ENCODE measurements around the gene PLPPR1. TPM values are rescaled to one million over a fixed set of nuclear protein-coding genes. Genes with fewer than 3 reads are reported as not detected.
"Not testable (repeated sequence)": the region's sequence is repeated elsewhere in the genome, so short reads cannot be mapped to it uniquely, and the experiment has no call there.

The PLPPR1 gene
- total RNA-seq, 2 experiments from 2014 or later: not detected

GRCh38 chr9:101315112-101315450 is 286.6 kb downstream of the PLPPR1 start:
- Mint-ChIP-seq H3K27me3 (peaks cover 12% of the 10 kb centered on the region), H3K9me3 (ENCODE audit: low read depth) (no peaks in the 10 kb centered on the region), H3K4me1 (no peaks in the 10 kb centered on the region), H3K36me3 (no peaks in the 10 kb centered on the region), H3K27ac (no peak overlapping the region), H3K4me3 (no peak overlapping the region)
- no peak for DNase-seq
- no peak for ATAC-seq
- CTCF ChIA-PET: no interaction called here

- H3K9me3 Mint-ChIP-seq (ENCODE audit: low read depth): no peaks in the 10 kb centered on the region
- CTCF ChIA-PET: no interaction called here
- DNase-seq: no peak
- ATAC-seq: no peak
- H3K36me3 Mint-ChIP-seq: no peaks in the 10 kb centered on the region
- no peaks in the 10 kb centered on the region for H3K4me1 Mint-ChIP-seq
- no peak overlapping the region for H3K4me3 Mint-ChIP-seq
- H3K27ac Mint-ChIP-seq: no peak overlapping the region
- peaks cover 11% of the 10 kb centered on the region for H3K27me3 Mint-ChIP-seq
Measured at GRCh38 chr9:101317735-101318134, 289.2 kb downstream of the PLPPR1 start.

GRCh38 chr9:101323129-101323528 is 294.6 kb downstream of the PLPPR1 start:
- no peak overlapping the region for H3K27ac Mint-ChIP-seq
- no peak for DNase-seq
- no peak overlapping the region for H3K4me3 Mint-ChIP-seq
- CTCF ChIA-PET: interaction anchor here (2.0 kb wide), 1 partner anchor 11 kb away, joined by 8 read pairs; no protein-coding TSS in a partner anchor
- no peak for ATAC-seq
- no peaks in the 10 kb centered on the region for H3K9me3 Mint-ChIP-seq (ENCODE audit: low read depth)
- H3K27me3 Mint-ChIP-seq: peaks cover 2% of the 10 kb centered on the region
- H3K36me3 Mint-ChIP-seq: no peaks in the 10 kb centered on the region
- no peaks in the 10 kb centered on the region for H3K4me1 Mint-ChIP-seq

GRCh38 chr9:101324245-101324804 is 295.8 kb downstream of the PLPPR1 start:
- DNase-seq: no peak
- Mint-ChIP-seq H3K36me3 (no peaks in the 10 kb centered on the region), H3K27ac (no peak overlapping the region), H3K27me3 (peaks cover 2% of the 10 kb centered on the region), H3K4me3 (no peak overlapping the region), H3K9me3 (ENCODE audit: low read depth) (no peaks in the 10 kb centered on the region), H3K4me1 (no peaks in the 10 kb centered on the region)
- CTCF ChIA-PET: interaction anchor here (2.0 kb wide), 1 partner anchor 13 kb away, joined by 8 read pairs; no protein-coding TSS in a partner anchor
- ATAC-seq: no peak

GRCh38 chr9:101325053-101325452 is 296.5 kb downstream of the PLPPR1 start:
- DNase-seq (no peak), ATAC-seq (no peak)
- Mint-ChIP-seq H3K27ac (no peak overlapping the region), H3K4me3 (no peak overlapping the region), H3K36me3 (no peaks in the 10 kb centered on the region), H3K4me1 (no peaks in the 10 kb centered on the region), H3K27me3 (peaks cover 2% of the 10 kb centered on the region), H3K9me3 (ENCODE audit: low read depth) (no peaks in the 10 kb centered on the region)
- CTCF ChIA-PET: no interaction called here

GRCh38 chr9:101326035-101326434 is 297.5 kb downstream of the PLPPR1 start:
- ATAC-seq: no peak
- no peaks in the 10 kb centered on the region for H3K36me3 Mint-ChIP-seq
- no peak overlapping the region for H3K4me3 Mint-ChIP-seq
- H3K27me3 Mint-ChIP-seq: peaks cover 10% of the 10 kb centered on the region
- H3K9me3 Mint-ChIP-seq (ENCODE audit: low read depth): no peaks in the 10 kb centered on the region
- H3K4me1 Mint-ChIP-seq: no peaks in the 10 kb centered on the region
- CTCF ChIA-PET: no interaction called here
- no peak for DNase-seq
- no peak overlapping the region for H3K27ac Mint-ChIP-seq

GRCh38 chr9:101326501-101326900 is 298.0 kb downstream of the PLPPR1 start:
- DNase-seq (no peak), ATAC-seq (no peak)
- no peak overlapping the region for H3K4me3 Mint-ChIP-seq
- H3K27ac Mint-ChIP-seq: no peak overlapping the region
- no peaks in the 10 kb centered on the region for H3K4me1 Mint-ChIP-seq
- H3K36me3 Mint-ChIP-seq: no peaks in the 10 kb centered on the region
- CTCF ChIA-PET: no interaction called here
- peaks cover 9% of the 10 kb centered on the region for H3K27me3 Mint-ChIP-seq
- H3K9me3 Mint-ChIP-seq (ENCODE audit: low read depth): no peaks in the 10 kb centered on the region

GRCh38 chr9:101327422-101327909 is 298.9 kb downstream of the PLPPR1 start:
- H3K36me3 Mint-ChIP-seq; CTCF ChIA-PET; H3K9me3 Mint-ChIP-seq (ENCODE audit: low read depth); H3K4me1 Mint-ChIP-seq; DNase-seq; H3K27ac Mint-ChIP-seq; H3K27me3 Mint-ChIP-seq; H3K4me3 Mint-ChIP-seq; ATAC-seq: not testable (repeated sequence)

- DNase-seq (no peak), ATAC-seq (no peak)
- Mint-ChIP-seq H3K4me3 (no peak overlapping the region), H3K27me3 (peaks cover 9% of the 10 kb centered on the region), H3K4me1 (no peaks in the 10 kb centered on the region), H3K36me3 (no peaks in the 10 kb centered on the region), H3K27ac (no peak overlapping the region), H3K9me3 (ENCODE audit: low read depth) (no peaks in the 10 kb centered on the region)
- CTCF ChIA-PET: no interaction called here
Measured at GRCh38 chr9:101332362-101332761, 303.8 kb downstream of the PLPPR1 start.

GRCh38 chr9:101333490-101333889 is 305.0 kb downstream of the PLPPR1 start:
- Mint-ChIP-seq H3K9me3 (ENCODE audit: low read depth) (no peaks in the 10 kb centered on the region), H3K36me3 (no peaks in the 10 kb centered on the region), H3K4me3 (no peak overlapping the region), H3K4me1 (no peaks in the 10 kb centered on the region), H3K27ac (no peak overlapping the region), H3K27me3 (peaks cover 9% of the 10 kb centered on the region)
- CTCF ChIA-PET: no interaction called here
- ATAC-seq (no peak), DNase-seq (no peak)

GRCh38 chr9:101333926-101334702 is 305.6 kb downstream of the PLPPR1 start:
- CTCF ChIA-PET: no interaction called here
- Mint-ChIP-seq H3K4me1 (no peaks in the 10 kb centered on the region), H3K9me3 (ENCODE audit: low read depth) (no peaks in the 10 kb centered on the region), H3K4me3 (no peak overlapping the region), H3K27me3 (peaks cover 9% of the 10 kb centered on the region), H3K36me3 (no peaks in the 10 kb centered on the region), H3K27ac (no peak overlapping the region)
- no peak for ATAC-seq
- DNase-seq: no peak

GRCh38 chr9:101336091-101336490 is 307.6 kb downstream of the PLPPR1 start:
- CTCF ChIA-PET: no interaction called here
- Mint-ChIP-seq H3K9me3 (ENCODE audit: low read depth) (no peaks in the 10 kb centered on the region), H3K27ac (no peak overlapping the region), H3K4me1 (no peaks in the 10 kb centered on the region), H3K27me3 (peaks cover under 1% of the 10 kb centered on the region), H3K4me3 (no peak overlapping the region), H3K36me3 (no peaks in the 10 kb centered on the region)
- ATAC-seq: no peak
- DNase-seq: no peak

- Mint-ChIP-seq H3K27me3 (no peaks in the 10 kb centered on the region), H3K4me1 (no peaks in the 10 kb centered on the region), H3K4me3 (no peak overlapping the region), H3K36me3 (no peaks in the 10 kb centered on the region), H3K9me3 (ENCODE audit: low read depth) (no peaks in the 10 kb centered on the region), H3K27ac (no peak overlapping the region)
- no peak for ATAC-seq
- no peak for DNase-seq
- CTCF ChIA-PET: no interaction called here
Measured at GRCh38 chr9:101337237-101337636, 308.7 kb downstream of the PLPPR1 start.

GRCh38 chr9:101341958-101342357 is 313.4 kb downstream of the PLPPR1 start:
- no peaks in the 10 kb centered on the region for H3K4me1 Mint-ChIP-seq
- H3K27me3 Mint-ChIP-seq: peaks cover 4% of the 10 kb centered on the region
- H3K27ac Mint-ChIP-seq: no peak overlapping the region
- H3K9me3 Mint-ChIP-seq (ENCODE audit: low read depth): no peaks in the 10 kb centered on the region
- CTCF ChIA-PET: no interaction called here
- no peaks in the 10 kb centered on the region for H3K36me3 Mint-ChIP-seq
- DNase-seq (no peak), ATAC-seq (no peak)
- no peak overlapping the region for H3K4me3 Mint-ChIP-seq
